HG03457 (cell line): ENCODE measurements around the gene MTFR2.
"Not testable (repeated sequence)": the region's sequence is repeated elsewhere in the genome, so short reads cannot be mapped to it uniquely, and the experiment has no call there.

Experiments used
- ATAC-seq: cut with Tn5 transposase; IDR thresholded peaks from one replicate; pipeline ENCODE4 v1.9.1; 2021; ENCODE audit warnings: moderate number of reproducible peaks; ENCODE audit not compliant: unreplicated experiment

Gene MTFR2

GRCh38 chr6:136236466-136237293, 13.4 kb downstream of the MTFR2 start:
- ATAC-seq = no peak

- ATAC-seq = no peak
Measured at GRCh38 chr6:136235233-136235564, 14.9 kb downstream of the MTFR2 start.

GRCh38 chr6:136232701-136233100, 17.4 kb downstream of the MTFR2 start:
- no peak for ATAC-seq

- no peak for ATAC-seq
Measured at GRCh38 chr6:136230219-136230853, 19.8 kb downstream of the MTFR2 start.

GRCh38 chr6:136228814-136229213, 21.3 kb downstream of the MTFR2 start:
- ATAC-seq = no peak

GRCh38 chr6:136226674-136227377, 23.3 kb downstream of the MTFR2 start:
- ATAC-seq = no peak

- peak; percentile 63 for ATAC-seq
Measured at GRCh38 chr6:136226027-136226673, 24.0 kb downstream of the MTFR2 start.

- no peak for ATAC-seq
Measured at GRCh38 chr6:136225496-136225895, 24.6 kb downstream of the MTFR2 start.

- not testable (repeated sequence) for ATAC-seq
Measured at GRCh38 chr6:136224974-136225373, 25.1 kb downstream of the MTFR2 start.

- no peak for ATAC-seq
Measured at GRCh38 chr6:136216503-136217401, 33.4 kb downstream of the MTFR2 start.

GRCh38 chr6:136213853-136214252, 36.3 kb downstream of the MTFR2 start:
- no peak for ATAC-seq

GRCh38 chr6:136213012-136213539, 37.0 kb downstream of the MTFR2 start:
- no peak for ATAC-seq

GRCh38 chr6:136212608-136213007, 37.5 kb downstream of the MTFR2 start:
- no peak for ATAC-seq

GRCh38 chr6:136210398-136211165, 39.5 kb downstream of the MTFR2 start:
- no peak for ATAC-seq

GRCh38 chr6:136209496-136209895, 40.6 kb downstream of the MTFR2 start:
- no peak for ATAC-seq

- no peak for ATAC-seq
Measured at GRCh38 chr6:136208783-136209182, 41.3 kb downstream of the MTFR2 start.

- no peak for ATAC-seq
Measured at GRCh38 chr6:136201732-136202131, 48.4 kb downstream of the MTFR2 start.

- no peak for ATAC-seq
Measured at GRCh38 chr6:136192902-136193301, 57.2 kb downstream of the MTFR2 start.

- ATAC-seq = no peak
Measured at GRCh38 chr6:136191606-136192312, 58.4 kb downstream of the MTFR2 start.
